CD4-positive, alpha-beta T cell treated with Interleukin-12 subunit alpha and Interleukin-12 subunit beta, for 1 hour (primary cell): ENCODE results near the gene PPIAL4G.
"Not testable (repeated sequence)": the region's sequence is repeated elsewhere in the genome, so short reads cannot be mapped to it uniquely, and the experiment has no call there.

Source experiments
- DNase-seq: peaks from one replicate; pipeline ENCODE4 v3.0.0-alpha.2; 2020

Gene PPIAL4G

DNA sequence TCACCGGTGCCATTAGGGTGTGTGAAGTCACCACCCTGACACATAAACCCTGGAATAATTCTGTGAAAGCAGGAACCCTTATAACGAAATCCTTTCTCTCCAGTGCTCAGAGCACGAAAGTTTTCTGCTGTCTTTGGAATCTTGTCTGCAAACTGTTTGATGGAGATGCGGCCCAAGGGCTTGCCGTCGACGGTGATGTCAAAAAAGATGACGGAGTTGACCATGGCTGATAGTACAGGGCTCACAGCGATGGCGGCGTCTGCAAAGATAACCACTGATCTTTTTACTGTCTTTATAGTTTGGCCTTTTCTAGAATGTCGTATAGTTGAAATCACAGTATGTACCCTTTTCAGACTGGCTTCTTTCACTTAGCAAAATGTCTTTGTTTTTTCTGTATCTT lies at the start of gene PPIAL4G:
Gene PPIAL4G (minus strand): TSS at position 274 of the 400 bp plus-strand sequence. CDS start 50 bp downstream, at position 224.
- not testable (repeated sequence) for DNase-seq

DNA sequence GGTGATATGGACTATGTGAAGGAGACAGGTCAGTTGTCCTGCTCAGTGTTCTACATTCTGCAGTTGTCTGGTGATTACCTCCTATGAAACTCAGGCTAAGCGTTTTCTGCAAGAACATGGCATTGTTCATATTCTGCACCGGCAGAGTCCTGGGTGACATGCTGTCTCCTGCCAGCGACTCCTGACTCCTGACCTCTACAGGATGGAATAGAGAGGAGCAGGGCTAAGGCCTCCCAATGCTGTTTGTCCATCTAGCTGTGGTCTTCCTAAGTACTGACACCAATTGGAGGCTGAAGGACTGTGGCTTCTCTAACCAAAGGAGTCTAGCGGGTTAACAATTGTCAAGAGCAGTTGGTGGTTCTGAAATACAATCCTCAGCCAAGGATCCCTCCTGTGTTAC lies 49.1 kb upstream of the PPIAL4G start:
- not testable (repeated sequence) for DNase-seq

DNA sequence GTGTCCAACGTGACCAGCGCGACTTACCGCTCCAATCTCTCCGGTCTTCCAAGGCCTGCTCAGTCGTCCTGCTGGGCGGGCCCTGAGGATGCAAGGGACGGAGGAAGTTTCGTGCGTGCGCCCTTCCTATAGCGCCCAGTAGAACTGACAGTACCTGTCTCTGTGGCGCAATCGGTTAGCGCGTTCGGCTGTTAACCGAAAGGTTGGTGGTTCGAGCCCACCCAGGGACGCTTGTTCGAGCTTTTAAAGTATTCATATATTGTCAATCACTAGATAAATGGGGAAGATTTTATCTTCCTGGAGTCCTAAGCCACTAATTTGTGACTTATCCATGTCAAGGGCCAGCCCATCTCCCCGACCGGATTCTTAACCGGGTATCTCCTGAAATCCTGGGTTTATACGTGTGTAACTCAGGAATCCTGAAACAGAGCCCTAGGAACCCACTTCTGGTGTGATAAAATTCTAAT lies 46.0 kb upstream of the PPIAL4G start:
- DNase-seq: peak; percentile 76

- DNase-seq: not testable (repeated sequence)
These were observed 45.5 kb upstream of the PPIAL4G start for GRCh38 chr1:148528591-148528990.

GRCh38 chr1:148526587-148526986 lies 43.5 kb upstream of the PPIAL4G start:
- DNase-seq: peak; percentile 46

GRCh38 chr1:148523205-148524144 lies 40.4 kb upstream of the PPIAL4G start:
- peak; percentile 29 for DNase-seq

- peak; percentile 94 for DNase-seq
These were observed 39.6 kb upstream of the PPIAL4G start for GRCh38 chr1:148522561-148523204.

DNA sequence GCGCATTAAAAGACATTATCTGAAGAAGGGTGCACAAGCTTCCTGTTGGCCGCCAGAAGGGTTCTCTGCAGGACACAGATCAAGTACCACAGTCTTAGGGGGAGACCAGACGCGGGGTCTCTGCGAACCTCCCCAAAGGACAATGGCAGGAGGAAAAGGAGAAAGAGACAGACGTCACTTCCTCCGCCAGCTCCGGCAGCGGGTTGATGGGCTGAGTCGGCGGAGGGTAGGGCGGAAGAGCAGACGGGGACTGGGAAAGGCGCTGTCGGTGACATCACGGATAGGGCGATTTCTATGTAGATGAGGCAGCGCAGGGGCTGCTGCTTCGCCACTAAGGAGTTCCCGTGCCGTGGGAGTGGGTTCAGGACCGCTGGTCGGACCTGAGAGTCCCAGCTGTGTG lies 39.0 kb upstream of the PPIAL4G start:
- DNase-seq: peak; percentile 91

DNA sequence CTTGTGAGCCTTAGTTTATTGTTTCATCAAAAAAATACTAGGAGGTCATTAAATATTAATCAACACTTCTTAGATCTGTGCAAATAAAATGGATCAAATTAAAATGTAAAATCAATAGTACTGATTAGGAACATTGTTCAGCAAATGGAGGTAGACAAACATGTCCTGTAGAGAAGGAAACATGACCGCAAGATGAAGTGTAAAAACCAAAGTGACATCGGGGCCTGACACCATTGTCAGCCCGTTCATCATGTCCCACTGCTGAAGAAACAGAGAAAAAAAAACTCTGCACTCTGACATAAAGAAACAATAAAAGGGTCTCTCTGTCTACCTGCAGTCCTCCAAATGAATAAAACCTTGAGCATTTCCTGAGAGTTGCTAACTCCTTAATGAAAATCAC lies 31.2 kb upstream of the PPIAL4G start:
- DNase-seq: peak; percentile 10

DNA sequence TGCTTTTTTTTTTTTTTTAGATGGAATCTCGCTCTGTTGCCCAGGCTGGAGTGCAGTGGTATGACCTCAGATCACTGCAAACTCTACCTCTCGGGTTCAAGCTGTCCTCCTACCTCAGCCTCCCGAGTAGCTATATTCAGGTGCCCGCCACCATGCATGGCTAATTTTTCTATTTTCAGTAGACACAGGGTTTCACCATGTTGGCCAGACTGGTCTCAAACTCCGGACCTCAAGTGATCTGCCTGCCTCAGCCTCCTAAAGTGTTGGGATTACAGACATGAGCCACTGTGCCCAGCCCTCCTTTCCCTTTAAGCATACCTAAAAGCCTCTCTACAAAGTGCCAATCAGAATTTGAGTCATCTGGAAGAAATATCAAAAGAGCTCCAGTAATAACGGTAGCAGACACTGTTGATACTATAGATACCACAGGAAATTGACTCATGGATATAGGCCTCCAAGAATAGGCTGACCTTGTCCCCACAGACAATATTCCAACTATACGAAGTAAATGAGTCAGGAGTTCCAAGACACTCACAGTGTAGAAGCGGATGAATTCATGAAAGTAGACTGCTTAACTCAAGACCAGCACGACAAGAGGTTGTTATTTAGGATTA lies 29.6 kb upstream of the PPIAL4G start:
- DNase-seq: not testable (repeated sequence)

DNA sequence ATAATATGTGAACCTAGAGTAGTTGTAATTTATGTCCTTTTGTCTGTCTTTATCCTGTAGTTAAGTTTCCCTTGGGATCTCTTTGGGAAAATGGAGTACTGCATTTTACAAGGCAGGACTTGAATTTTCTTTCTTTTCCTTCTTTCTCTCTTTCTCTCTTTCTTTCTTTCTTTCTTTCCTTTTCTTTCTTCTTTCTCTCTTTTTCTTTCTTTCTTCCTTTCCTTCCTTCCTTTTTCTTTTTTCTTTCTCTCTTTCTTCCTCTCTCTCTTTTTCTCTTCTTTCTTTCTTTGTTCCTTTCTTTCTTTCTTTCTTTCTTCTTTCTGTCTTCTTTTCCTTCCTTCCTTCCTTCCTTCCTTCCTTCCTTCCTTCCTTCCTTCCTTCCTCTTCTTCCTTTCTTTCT lies 10.8 kb upstream of the PPIAL4G start:
- DNase-seq: not testable (repeated sequence)

DNA sequence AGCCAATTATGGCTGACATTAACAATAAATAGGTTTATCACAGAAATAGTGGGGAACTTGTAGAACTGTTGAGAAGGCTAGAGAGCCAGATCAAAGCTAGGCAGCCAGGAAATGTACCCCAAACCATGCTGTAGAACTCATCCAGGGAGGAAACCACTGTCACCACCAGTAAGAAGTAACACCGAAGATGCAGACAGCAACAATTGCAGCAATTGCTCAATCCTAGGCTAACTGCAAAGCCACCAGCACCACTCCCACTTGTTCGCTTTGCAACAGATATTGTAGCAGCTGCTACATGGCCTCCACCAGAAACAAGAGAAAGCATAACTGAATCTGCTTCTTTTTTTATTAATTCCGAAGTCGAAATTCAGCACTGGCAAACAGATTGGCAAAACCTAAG lies 2.0 kb downstream of the PPIAL4G start:
- peak; percentile 62 for DNase-seq

- DNase-seq: not testable (repeated sequence)
These were observed 23.4 kb downstream of the PPIAL4G start for GRCh38 chr1:148459694-148460093.

- DNase-seq: peak; percentile 63
These were observed 24.1 kb downstream of the PPIAL4G start for GRCh38 chr1:148458901-148459581.

DNA sequence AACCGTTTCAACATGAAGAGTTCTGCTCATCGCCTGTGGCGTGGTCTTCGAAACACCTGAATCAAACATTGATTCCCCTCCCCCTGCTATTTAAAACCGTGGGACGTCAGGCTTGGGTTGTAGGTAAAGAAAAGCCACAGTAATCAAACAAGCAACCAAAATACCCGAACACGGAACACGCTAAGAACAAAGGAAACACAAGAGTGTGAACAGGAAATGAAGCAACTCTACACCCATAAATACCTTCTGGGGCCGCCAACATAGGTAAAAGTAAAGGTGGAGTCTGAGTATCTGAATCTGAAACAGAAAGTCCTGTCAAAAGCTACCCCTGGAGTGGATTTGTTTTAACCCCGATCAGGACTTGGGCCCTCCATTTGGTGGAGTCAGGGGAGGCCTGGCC lies 24.7 kb downstream of the PPIAL4G start:
- peak; percentile 87 for DNase-seq

DNA sequence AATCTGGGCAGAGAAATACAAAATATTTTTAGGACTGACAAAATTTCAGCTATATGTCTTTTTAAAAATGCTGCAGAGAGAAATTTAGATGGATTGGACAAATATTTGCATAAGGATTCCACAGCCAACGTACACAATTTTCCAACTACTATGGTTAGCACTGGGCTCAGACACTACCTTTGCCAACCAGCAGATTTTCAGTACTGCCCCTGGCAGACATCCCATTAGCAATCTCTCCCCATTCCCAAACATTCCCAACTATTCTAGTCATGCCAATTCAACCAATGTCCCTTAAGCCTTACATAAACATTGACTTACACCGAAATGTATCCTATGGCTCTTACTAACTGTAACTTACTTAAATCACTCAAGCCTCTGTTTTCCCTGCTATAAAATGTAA lies 30.3 kb downstream of the PPIAL4G start:
- DNase-seq: not testable (repeated sequence)

DNA sequence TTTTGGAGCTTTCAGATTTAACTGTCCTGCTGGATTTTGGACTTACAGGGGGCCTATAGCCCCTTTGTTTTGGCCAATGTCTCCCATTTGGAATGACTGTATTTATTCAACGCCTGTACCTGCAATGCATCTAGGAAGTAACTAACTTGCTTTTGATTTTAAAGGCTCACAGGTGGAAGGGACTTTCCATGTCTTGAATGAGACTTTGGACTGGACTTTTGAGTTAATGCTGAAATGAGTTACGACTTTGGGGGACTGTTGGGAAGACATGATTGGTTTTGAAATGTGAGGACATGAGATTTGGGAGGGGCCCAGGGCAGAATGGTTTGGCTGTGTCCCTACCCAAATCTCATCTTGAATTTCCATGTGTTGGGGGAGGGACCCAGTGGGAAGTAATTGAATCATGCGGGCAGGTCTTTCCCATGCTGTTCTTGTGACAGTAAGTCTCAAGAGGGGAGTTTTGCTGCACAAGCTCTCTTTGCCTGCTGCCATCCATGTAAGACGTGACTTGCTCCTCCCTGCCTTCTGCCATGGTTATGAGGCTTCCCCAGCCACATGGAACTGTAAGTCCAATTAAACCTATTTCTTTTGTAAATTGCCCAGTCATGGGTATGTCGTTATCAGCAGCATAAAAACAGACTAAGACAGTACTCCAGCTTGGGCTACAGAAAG lies 43.3 kb downstream of the PPIAL4G start:
- DNase-seq: not testable (repeated sequence)

GRCh38 chr1:148435406-148435805 lies 47.7 kb downstream of the PPIAL4G start:
- no peak for DNase-seq

DNA sequence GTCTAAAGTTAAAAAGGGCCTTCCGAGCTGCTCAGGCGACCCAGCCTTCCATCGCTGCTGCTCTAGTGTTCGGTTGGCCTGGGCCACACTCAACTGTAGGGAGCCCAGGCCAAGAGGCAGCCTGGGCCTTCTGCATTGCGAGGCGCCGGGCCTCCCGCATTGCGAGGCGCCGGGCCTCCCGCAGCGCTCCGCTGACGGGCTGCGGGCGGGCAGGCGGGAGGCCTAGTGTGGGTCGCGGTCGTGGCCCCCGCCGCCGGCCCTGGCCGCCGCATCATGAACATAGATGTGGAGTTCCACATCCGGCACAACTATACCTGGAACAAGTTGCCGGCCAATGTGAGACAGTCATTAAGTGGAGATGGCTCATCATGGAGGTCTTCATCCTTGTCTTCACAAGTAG lies 48.3 kb downstream of the PPIAL4G start:
- DNase-seq: no peak

- not testable (repeated sequence) for DNase-seq
These were observed 50.2 kb downstream of the PPIAL4G start for GRCh38 chr1:148432916-148433317.
